Natural killer cell (primary cell): ENCODE results near the gene RNF220. TPM values are rescaled to one million over a fixed set of nuclear protein-coding genes. Genes with fewer than 3 reads are reported as not detected.

Experiments
- ATAC-seq, 3 donors: fragments of 150-1000 bp in 2 of 3; fragments of 200-7000 bp in 1 of 3; cut with Tn5 transposase; 1 replicate in 1 of 3; 2 replicates in 2 of 3; pipeline ENCODE4 v1.10.0; 2021; ENCODE audit warnings: mild to moderate bottlenecking in 2 of 3, moderate library complexity in 2 of 3
- DNase-seq, 2 donors: peaks; one replicate each; pipeline versions ENCODE4 v3.0.0 to v3.0.0-alpha.2; 2013 to 2021; ENCODE audit warnings: mixed read lengths in 1 of 2
- H3K27ac ChIP-seq: one replicate; pipeline ENCODE4 v1.5.1; 2013; ENCODE audit warnings: mild to moderate bottlenecking, low read length
- H3K27me3 ChIP-seq: one replicate; pipeline ENCODE4 v1.6.1; 2013; ENCODE audit warnings: low read length; ENCODE audit not compliant: control insufficient read depth, insufficient read depth
- H3K36me3 ChIP-seq: one replicate; pipeline ENCODE4 v1.6.1; 2013; ENCODE audit warnings: low read length; ENCODE audit not compliant: control insufficient read depth, insufficient read depth
- H3K4me1 ChIP-seq: one replicate; pipeline ENCODE4 v1.6.1; 2013; ENCODE audit warnings: low read length; ENCODE audit not compliant: control insufficient read depth, insufficient read depth
- H3K4me3 ChIP-seq: one replicate; pipeline ENCODE4 v1.5.1; 2013; ENCODE audit warnings: low read length
- H3K9me3 ChIP-seq: one replicate; pipeline ENCODE4 v1.6.1; 2013; ENCODE audit warnings: low read length; ENCODE audit not compliant: control insufficient read depth, insufficient read depth
- H3K27ac Mint-ChIP-seq, 2 donors: one replicate each; pipeline ENCODE4 v1.8.0; 2022; ENCODE audit warnings: mild to moderate bottlenecking in 2 of 2, mixed read lengths in 2 of 2, moderate library complexity in 1 of 2
- H3K27me3 Mint-ChIP-seq, 2 donors: one replicate each; pipeline ENCODE4 v1.8.0; 2022; ENCODE audit warnings: low read depth in 2 of 2, mixed read lengths in 2 of 2
- H3K36me3 Mint-ChIP-seq: one replicate; pipeline ENCODE4 v1.8.0; 2022; ENCODE audit warnings: mixed read lengths
- H3K4me1 Mint-ChIP-seq, 2 donors: one replicate each; pipeline ENCODE4 v1.8.0; 2022; ENCODE audit warnings: mixed read lengths in 2 of 2
- H3K4me3 Mint-ChIP-seq: one replicate; pipeline ENCODE4 v1.8.0; 2022; ENCODE audit warnings: mild to moderate bottlenecking, moderate library complexity, mixed read lengths
- H3K9me3 Mint-ChIP-seq, 2 donors: one replicate each; pipeline ENCODE4 v1.8.0; 2022; ENCODE audit warnings: mixed read lengths in 2 of 2
- whole genome bisulfite sequencing: methylation state at CpG from one replicate; pipeline ENCODE4 v1.1.7; 2013; ENCODE audit warnings: missing lambda C conversion rate; ENCODE audit not compliant: insufficient coverage; 5-methylcytosine and 5-hydroxymethylcytosine counted together
- intact Hi-C: fragments of 100-400 bp; cut with micrococcal nuclease; formaldehyde crosslinking; loops from one replicate; pipeline ENCODE4 v1.14.2; 2022
- total RNA-seq, 4 donors: library from RNA; stranded (reverse); fragments of 120-200 nt in 1 of 4; gene quantifications; one replicate each; pipeline versions ENCODE4 v1.2.3 to v1.2.4, GENCODE V29; 2013 to 2022
- TF ChIP-seq, protein P1 (sequence below): fragments of 200-600 bp; IDR thresholded peaks from one replicate; pipeline ENCODE4 v1.8.0; 2022; ENCODE audit warnings: antibody characterized with exemption

The RNF220 gene
- total RNA-seq, 3 donors from 2014 or later (not counting 1 experiment from before 2014, with no cell fraction given), result 88.5 to 107 (median 105) TPM

DNA sequence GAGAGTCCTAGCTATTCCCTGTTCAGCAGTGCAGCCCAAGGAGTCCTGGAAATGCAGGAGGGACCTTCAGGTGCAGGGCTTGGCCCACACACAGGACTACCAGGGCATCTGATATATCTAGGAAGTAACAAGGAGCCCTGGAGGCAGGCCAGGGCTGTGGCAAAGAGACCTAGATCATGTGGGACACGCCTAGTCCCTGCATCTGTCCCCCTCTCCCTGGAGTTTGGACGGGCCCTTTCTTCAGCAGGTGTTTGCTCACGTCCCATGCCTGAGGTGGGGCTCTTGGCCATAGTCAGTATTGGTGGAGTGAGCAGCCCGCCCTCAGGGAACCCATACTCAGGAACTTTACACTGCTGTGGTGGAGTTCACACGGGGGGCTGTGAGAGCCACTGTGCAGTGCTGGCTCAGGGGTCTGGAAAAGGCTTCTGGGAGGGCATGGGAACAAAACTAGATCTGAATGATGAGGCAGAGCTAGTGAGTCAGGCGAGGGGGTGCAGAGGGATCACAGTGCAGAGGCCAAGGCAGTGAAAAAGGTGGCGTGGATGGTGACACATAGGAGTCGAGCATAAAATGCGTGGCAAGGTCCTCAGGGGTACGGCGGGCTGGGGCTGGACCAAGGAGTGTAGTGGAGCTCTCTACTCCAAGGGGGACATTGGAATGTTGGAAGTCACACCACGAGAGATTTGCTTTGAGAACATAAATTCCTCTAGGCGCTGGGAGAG, 243.6 kb downstream of the RNF220 start:
- peaks cover 0 to 9% of the 10 kb centered on the region in 2 donors for H3K4me1 Mint-ChIP-seq
- no peaks in the 10 kb centered on the region for H3K9me3 Mint-ChIP-seq
- WGBS, result 97% methylated on average over 13 of the region's 13 CpGs
- peak overlapping the region in 1 of 2 donors; percentile 30 for H3K27ac Mint-ChIP-seq
- DNase-seq (no peak), ATAC-seq (no peak)
- peaks cover 2% of the 10 kb centered on the region for H3K4me1 ChIP-seq
- no peak overlapping the region for H3K27ac ChIP-seq
- no peak overlapping the region for H3K4me3 ChIP-seq
- H3K27me3 Mint-ChIP-seq, result no peaks in the 10 kb centered on the region
- H3K36me3 Mint-ChIP-seq, result peaks cover 7% of the 10 kb centered on the region
- H3K27me3 ChIP-seq, result no peaks in the 10 kb centered on the region
- H3K36me3 ChIP-seq, result peaks cover 73% of the 10 kb centered on the region
- no peaks in the 10 kb centered on the region for H3K9me3 ChIP-seq
- intact Hi-C loops, result no loop called here
- H3K4me3 Mint-ChIP-seq, result no peak overlapping the region
- TF ChIP-seq, protein P1, sequence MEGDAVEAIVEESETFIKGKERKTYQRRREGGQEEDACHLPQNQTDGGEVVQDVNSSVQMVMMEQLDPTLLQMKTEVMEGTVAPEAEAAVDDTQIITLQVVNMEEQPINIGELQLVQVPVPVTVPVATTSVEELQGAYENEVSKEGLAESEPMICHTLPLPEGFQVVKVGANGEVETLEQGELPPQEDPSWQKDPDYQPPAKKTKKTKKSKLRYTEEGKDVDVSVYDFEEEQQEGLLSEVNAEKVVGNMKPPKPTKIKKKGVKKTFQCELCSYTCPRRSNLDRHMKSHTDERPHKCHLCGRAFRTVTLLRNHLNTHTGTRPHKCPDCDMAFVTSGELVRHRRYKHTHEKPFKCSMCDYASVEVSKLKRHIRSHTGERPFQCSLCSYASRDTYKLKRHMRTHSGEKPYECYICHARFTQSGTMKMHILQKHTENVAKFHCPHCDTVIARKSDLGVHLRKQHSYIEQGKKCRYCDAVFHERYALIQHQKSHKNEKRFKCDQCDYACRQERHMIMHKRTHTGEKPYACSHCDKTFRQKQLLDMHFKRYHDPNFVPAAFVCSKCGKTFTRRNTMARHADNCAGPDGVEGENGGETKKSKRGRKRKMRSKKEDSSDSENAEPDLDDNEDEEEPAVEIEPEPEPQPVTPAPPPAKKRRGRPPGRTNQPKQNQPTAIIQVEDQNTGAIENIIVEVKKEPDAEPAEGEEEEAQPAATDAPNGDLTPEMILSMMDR, result no peak

DNA sequence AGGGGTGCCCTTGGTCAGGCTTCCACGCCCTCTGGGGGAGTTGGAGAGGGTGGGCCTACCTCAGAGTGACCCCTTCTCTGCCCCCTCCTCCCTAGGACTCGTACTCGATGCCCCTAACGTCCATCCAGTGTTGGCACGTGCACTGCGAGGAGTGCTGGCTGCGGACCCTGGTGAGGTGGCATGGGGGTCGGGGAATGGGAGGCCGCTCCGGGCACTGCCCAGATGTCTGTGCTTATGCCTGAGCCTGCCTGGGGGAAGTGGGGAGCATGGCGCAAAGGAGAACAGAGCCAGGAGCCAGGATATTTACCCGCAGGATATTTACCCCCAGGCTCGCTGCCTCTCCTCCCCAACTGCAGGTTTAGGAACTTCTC, 244.7 kb downstream of the RNF220 start:
- TF ChIP-seq, protein P1, result no peak
- Histone ChIP-seq H3K4me1 (peaks cover 2% of the 10 kb centered on the region), H3K4me3 (no peak overlapping the region), H3K27ac (no peak overlapping the region), H3K9me3 (no peaks in the 10 kb centered on the region), H3K36me3 (peaks cover 62% of the 10 kb centered on the region), H3K27me3 (no peaks in the 10 kb centered on the region)
- peaks cover 0 to 9% of the 10 kb centered on the region in 2 donors for H3K4me1 Mint-ChIP-seq
- no peak overlapping the region for H3K4me3 Mint-ChIP-seq
- no peaks in the 10 kb centered on the region for H3K9me3 Mint-ChIP-seq
- ATAC-seq (no peak), DNase-seq (no peak)
- intact Hi-C loops, result no loop called here
- no peaks in the 10 kb centered on the region for H3K27me3 Mint-ChIP-seq
- WGBS, result 96% methylated on average over 13 of the region's 13 CpGs
- peaks cover 7% of the 10 kb centered on the region for H3K36me3 Mint-ChIP-seq
- H3K27ac Mint-ChIP-seq, result no peak overlapping the region

DNA sequence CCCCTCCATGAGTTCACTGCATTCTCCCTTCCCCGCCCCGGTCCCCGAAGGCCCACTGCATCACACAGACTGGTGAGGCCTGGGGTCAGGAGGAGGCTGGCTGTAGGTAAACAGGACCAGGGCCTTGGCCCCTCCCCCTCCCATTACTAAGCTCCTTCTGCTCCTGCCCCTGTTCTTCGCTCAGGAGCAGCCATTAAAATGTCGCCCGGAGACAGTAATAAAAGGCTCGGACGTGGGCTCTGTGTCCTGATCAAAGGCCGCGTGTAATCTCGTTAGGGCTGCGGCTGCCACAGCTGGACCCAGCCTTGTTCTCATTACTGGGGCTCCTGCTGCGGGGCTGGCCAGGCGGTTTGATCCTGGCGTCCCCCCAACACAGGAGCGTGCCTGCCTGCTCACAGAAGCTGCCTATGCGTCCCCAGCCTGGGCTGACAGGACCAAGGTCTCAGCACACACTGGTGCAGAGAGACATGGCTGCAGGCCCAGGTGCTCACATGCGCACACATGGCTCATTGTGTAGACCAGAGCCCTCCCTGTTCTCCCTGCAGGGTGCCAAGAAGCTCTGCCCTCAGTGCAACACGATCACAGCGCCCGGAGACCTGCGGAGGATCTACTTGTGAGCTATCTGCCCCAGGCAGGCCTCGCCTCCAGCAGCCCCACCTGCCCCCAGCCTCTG, 245.2 kb downstream of the RNF220 start:
- H3K36me3 ChIP-seq, result peaks cover 57% of the 10 kb centered on the region
- intact Hi-C loops, result no loop called here
- Mint-ChIP-seq H3K27ac (no peak overlapping the region), H3K36me3 (peaks cover 7% of the 10 kb centered on the region), H3K4me3 (no peak overlapping the region), H3K4me1 (peaks cover 0 to 9% of the 10 kb centered on the region in 2 donors), H3K9me3 (no peaks in the 10 kb centered on the region), H3K27me3 (no peaks in the 10 kb centered on the region)
- H3K4me3 ChIP-seq, result no peak overlapping the region
- ATAC-seq, result no peak
- H3K27me3 ChIP-seq, result no peaks in the 10 kb centered on the region
- peaks cover 2% of the 10 kb centered on the region for H3K4me1 ChIP-seq
- no peak for DNase-seq
- WGBS, result 98% methylated on average over 23 of the region's 23 CpGs
- H3K27ac ChIP-seq, result no peak overlapping the region
- TF ChIP-seq, protein P1, result no peak
- H3K9me3 ChIP-seq, result no peaks in the 10 kb centered on the region
